ENCODE measurements around the gene FARS2. TPM values are rescaled to one million over a fixed set of nuclear protein-coding genes. Genes with fewer than 3 reads are reported as not detected.

FARS2 gene
- total and polyA plus RNA-seq, 7 donors: 10.6 to 17.5 (median 14.4) TPM

DNA sequence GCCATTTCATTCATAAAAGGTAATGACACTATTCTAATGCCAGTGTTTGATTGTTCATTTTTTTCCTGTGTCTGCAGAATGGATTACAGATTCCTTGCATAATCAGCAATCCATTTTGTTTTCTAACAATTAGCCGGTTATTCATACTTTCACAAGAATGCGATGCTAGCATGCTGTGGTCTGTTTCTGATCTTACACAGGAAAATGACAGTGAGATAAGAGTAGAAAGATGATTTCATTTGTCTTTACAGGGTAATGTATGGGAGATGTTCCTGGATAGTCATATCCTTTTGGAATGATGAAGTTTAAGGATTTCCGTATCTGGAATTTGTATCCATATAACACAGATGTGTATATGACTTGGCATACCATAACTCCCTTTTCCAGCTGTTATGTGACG, 207.3 kb downstream of the FARS2 start:
- DNase-seq (no peak), ATAC-seq (no peak)
- H3K27me3 ChIP-seq (ENCODE audit: insufficient read depth in 3 of 3, low read length in 2 of 3): no peaks in the 10 kb centered on the region
- no peak overlapping the region for H3K27ac ChIP-seq
- 88 to 93% (median 89%) methylated on average over 4 of the region's 4 CpGs for WGBS, 3 donors
- H3K4me3 ChIP-seq: no peak overlapping the region
- TF ChIP-seq, protein P1, sequence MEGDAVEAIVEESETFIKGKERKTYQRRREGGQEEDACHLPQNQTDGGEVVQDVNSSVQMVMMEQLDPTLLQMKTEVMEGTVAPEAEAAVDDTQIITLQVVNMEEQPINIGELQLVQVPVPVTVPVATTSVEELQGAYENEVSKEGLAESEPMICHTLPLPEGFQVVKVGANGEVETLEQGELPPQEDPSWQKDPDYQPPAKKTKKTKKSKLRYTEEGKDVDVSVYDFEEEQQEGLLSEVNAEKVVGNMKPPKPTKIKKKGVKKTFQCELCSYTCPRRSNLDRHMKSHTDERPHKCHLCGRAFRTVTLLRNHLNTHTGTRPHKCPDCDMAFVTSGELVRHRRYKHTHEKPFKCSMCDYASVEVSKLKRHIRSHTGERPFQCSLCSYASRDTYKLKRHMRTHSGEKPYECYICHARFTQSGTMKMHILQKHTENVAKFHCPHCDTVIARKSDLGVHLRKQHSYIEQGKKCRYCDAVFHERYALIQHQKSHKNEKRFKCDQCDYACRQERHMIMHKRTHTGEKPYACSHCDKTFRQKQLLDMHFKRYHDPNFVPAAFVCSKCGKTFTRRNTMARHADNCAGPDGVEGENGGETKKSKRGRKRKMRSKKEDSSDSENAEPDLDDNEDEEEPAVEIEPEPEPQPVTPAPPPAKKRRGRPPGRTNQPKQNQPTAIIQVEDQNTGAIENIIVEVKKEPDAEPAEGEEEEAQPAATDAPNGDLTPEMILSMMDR (IDR thresholded peaks at IDR 0.05): no peak
- no peaks in the 10 kb centered on the region for H3K4me1 ChIP-seq
- intact Hi-C loops (cut with DNase I): loop anchor here in 1 of 2 donors (10.0 kb wide), 1 partner anchor 286 kb away; no protein-coding TSS in a partner anchor
- no peaks in the 10 kb centered on the region for H3K36me3 ChIP-seq (ENCODE audit: insufficient read depth in 1 of 2, low read depth in 1 of 2)
- H3K9me3 ChIP-seq: no peaks in the 10 kb centered on the region

DNA sequence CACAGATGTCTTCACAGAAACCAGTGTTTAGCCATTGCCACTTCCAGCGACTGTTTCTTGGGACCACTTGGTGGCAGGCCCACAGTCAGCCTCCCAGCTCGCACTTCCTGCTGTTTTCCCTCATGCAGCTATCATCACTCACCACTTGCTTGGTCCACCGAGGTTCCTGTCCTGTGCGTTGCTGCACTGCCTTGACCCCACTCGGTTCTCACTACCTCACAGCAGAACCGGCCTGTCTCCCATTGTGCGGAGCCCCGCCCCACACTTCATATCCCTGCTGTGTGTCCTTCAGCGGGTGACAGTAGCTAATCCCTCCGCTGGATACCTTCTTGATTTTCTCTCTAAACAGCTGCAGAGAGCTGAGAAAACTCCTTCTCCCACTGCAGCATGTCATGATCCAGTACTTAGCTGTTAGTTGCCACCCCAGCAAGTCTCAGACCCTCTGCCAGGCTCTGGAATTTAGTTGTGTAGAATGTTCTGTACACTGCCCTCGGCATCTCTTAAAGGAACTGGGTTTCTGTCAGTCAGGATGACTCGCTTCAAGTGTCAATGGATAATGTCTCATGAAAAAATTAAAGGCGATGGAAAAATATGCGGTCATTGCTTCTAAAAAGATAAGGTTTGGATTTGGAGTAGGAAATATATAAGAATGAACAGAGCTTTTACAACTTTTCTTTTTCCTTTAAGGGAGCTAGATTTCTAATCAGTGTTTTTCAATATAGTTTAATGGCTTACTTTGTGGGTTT, 208.0 kb downstream of the FARS2 start:
- no peaks in the 10 kb centered on the region for H3K36me3 ChIP-seq (ENCODE audit: insufficient read depth in 1 of 2, low read depth in 1 of 2)
- 83 to 85% (median 84%) methylated on average over 14 of the region's 14 CpGs for WGBS, 3 donors
- no peaks in the 10 kb centered on the region for H3K9me3 ChIP-seq
- no peaks in the 10 kb centered on the region for H3K4me1 ChIP-seq
- DNase-seq (no peak), ATAC-seq (no peak)
- H3K27ac ChIP-seq: no peak overlapping the region
- no peaks in the 10 kb centered on the region for H3K27me3 ChIP-seq (ENCODE audit: insufficient read depth in 3 of 3, low read length in 2 of 3)
- TF ChIP-seq, protein P1 (IDR thresholded peaks at IDR 0.05): no peak
- no peak overlapping the region for H3K4me3 ChIP-seq
- intact Hi-C loops (cut with DNase I): loop anchor here in 1 of 2 donors (10.0 kb wide), 1 partner anchor 286 kb away; no protein-coding TSS in a partner anchor

DNA sequence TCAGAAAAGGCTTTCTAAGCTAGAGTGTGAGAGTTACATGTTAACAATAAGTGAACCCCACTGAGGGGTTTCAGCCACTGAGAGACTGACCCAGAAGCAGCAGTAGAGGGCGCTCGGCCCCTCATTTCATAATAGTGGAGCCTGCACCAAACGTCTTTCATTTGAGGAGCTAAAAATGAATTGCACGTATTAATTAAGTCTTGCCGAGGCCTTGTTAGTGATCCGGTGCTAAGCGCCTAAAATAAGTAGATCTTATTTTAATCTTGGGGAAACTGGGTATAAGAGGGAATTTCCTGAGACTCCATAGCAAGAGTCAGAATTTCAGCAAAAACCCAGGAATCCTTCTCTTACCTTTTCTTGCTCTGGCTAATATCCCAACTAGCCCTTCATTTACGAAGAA, 209.7 kb downstream of the FARS2 start:
- intact Hi-C loops (cut with DNase I): loop anchor here in 1 of 2 donors (5.0 to 10.0 kb wide), 2 partner anchors 294 to 531 kb away; no protein-coding TSS in a partner anchor
- DNase-seq (peak; percentile 42 to 67), ATAC-seq (peak; percentile 53 to 92 (median 82))
- Histone ChIP-seq H3K36me3 (ENCODE audit: insufficient read depth in 1 of 2, low read depth in 1 of 2) (no peaks in the 10 kb centered on the region), H3K9me3 (no peaks in the 10 kb centered on the region), H3K27ac (no peak overlapping the region), H3K4me3 (no peak overlapping the region), H3K4me1 (no peaks in the 10 kb centered on the region), H3K27me3 (ENCODE audit: insufficient read depth in 3 of 3, low read length in 2 of 3) (no peaks in the 10 kb centered on the region)
- 12 to 16% (median 15%) methylated on average over 8 of the region's 8 CpGs for WGBS, 3 donors
- TF ChIP-seq, protein P1 (IDR thresholded peaks at IDR 0.05): peak; percentile 78

DNA sequence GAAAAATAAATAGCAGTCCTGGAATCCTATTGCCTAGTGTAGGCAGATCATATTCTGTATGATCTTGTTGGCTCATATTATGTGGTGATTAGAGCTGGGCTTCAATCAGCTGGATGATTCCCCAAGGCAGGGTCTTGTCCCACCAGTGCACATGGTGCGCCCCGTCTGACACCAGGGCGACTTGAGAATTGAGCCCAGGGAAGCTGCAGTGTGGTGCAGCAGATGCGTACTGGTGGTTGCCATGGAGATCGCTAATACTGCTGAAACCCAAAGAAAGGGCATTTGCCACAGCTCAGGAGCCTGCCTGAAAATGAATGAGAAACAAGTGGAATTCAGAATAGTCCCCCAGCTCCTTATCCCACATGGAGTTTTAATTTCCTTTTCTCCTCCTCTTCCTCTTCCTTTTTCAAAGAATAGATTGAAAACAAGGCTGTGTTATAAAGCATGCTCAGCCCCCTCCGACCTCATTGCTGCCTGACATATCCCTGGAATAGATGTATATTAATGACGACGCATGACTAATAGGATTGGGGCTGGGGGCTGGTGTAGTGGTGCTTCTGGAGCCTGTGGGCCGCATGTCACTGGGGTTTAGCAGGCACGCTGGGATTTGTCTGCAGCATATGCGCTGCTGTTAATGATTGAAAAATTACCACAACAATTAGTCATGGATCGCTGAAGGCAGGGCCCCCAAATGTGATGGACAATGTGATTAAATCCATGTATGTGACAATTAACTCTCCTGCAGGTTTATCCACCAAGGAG, 210.5 kb downstream of the FARS2 start:
- ATAC-seq (no peak), DNase-seq (no peak)
- no peaks in the 10 kb centered on the region for H3K36me3 ChIP-seq (ENCODE audit: insufficient read depth in 1 of 2, low read depth in 1 of 2)
- H3K9me3 ChIP-seq: no peaks in the 10 kb centered on the region
- intact Hi-C loops (cut with DNase I): loop anchor here in 1 of 2 donors (5.0 to 10.0 kb wide), 2 partner anchors 293 to 530 kb away; no protein-coding TSS in a partner anchor
- H3K27ac ChIP-seq: no peak overlapping the region
- WGBS, 3 donors: 66 to 76% (median 67%) methylated on average over 12 of the region's 12 CpGs
- H3K27me3 ChIP-seq (ENCODE audit: insufficient read depth in 3 of 3, low read length in 2 of 3): no peaks in the 10 kb centered on the region
- H3K4me3 ChIP-seq: no peak overlapping the region
- TF ChIP-seq, protein P1 (IDR thresholded peaks at IDR 0.05): no peak
- H3K4me1 ChIP-seq: no peaks in the 10 kb centered on the region
